Naive thymus-derived CD4-positive, alpha-beta T cell (primary cell): ENCODE data around the gene EVI5. TPM values are rescaled to one million over a fixed set of nuclear protein-coding genes. Genes with fewer than 3 reads are reported as not detected.

ENCODE experiments used
- ATAC-seq: fragments of 150-1000 bp; cut with Tn5 transposase; 2 replicates; pipeline ENCODE4 v1.10.0; 2021; ENCODE audit warnings: mild to moderate bottlenecking, moderate library complexity
- CTCF ChIA-PET: fragments of 350-600 bp; sonication (Branson Sonifier 250); formaldehyde crosslinking; loops from one replicate; lab custom pipeline; 2021; ENCODE audit warnings: antibody characterized with exemption; lab: Charles Lee
- POLR2A ChIA-PET: fragments of 350-600 bp; sonication (Branson Sonifier 250); formaldehyde crosslinking; loops from one replicate; lab custom pipeline; 2021; ENCODE audit warnings: antibody characterized with exemption, inconsistent platforms; lab: Charles Lee
- DNase-seq, 9 donors: peaks; one replicate each; pipeline versions ENCODE4 v3.0.0 to v3.0.0-alpha.2; 2020 to 2022; ENCODE audit warnings: mixed read lengths in 1 of 9
- H3K27ac ChIP-seq: one replicate; pipeline ENCODE4 v1.7.0; 2013; ENCODE audit warnings: mild to moderate bottlenecking, low read depth, low read length, moderate library complexity
- H3K27me3 ChIP-seq, 2 donors: one replicate each; pipeline ENCODE4 v1.7.0; 2013; ENCODE audit warnings: low read length in 2 of 2, mild to moderate bottlenecking in 2 of 2, moderate library complexity in 2 of 2; ENCODE audit not compliant: control insufficient read depth in 2 of 2, insufficient read depth in 2 of 2
- H3K36me3 ChIP-seq, 3 experiments: 1 replicate in 2 of 3; 2 replicates in 1 of 3; pipeline ENCODE4 v1.7.0; 2013; ENCODE audit warnings: low read length in 3 of 3, mild to moderate bottlenecking in 3 of 3, moderate library complexity in 1 of 3; ENCODE audit not compliant: insufficient read depth in 3 of 3, control insufficient read depth in 2 of 3
- H3K4me1 ChIP-seq, 2 donors: one replicate each; pipeline ENCODE4 v1.7.0; 2013; ENCODE audit warnings: low read length in 2 of 2, mild to moderate bottlenecking in 2 of 2, moderate library complexity in 1 of 2; ENCODE audit not compliant: control insufficient read depth in 2 of 2, insufficient read depth in 2 of 2
- H3K4me3 ChIP-seq: 2 replicates; pipeline ENCODE4 v1.7.0; 2013; ENCODE audit warnings: mild to moderate bottlenecking, low read length
- H3K9me3 ChIP-seq, 3 experiments: 1 replicate in 2 of 3; 2 replicates in 1 of 3; pipeline ENCODE4 v1.7.0; 2013; ENCODE audit warnings: low read length in 3 of 3; ENCODE audit not compliant: control insufficient read depth in 2 of 3
- H3K27ac Mint-ChIP-seq, 9 donors: one replicate each; pipeline ENCODE4 v1.8.0; 2020 to 2022; ENCODE audit warnings: mixed read lengths in 9 of 9, mild to moderate bottlenecking in 8 of 9, moderate library complexity in 5 of 9, inconsistent platforms in 2 of 9
- H3K27me3 Mint-ChIP-seq, 5 donors: one replicate each; pipeline ENCODE4 v1.8.0; 2021 to 2022; ENCODE audit warnings: mixed read lengths in 5 of 5, mild to moderate bottlenecking in 1 of 5
- H3K36me3 Mint-ChIP-seq, 5 donors: one replicate each; pipeline ENCODE4 v1.8.0; 2020 to 2022; ENCODE audit warnings: mixed read lengths in 5 of 5, mild to moderate bottlenecking in 3 of 5, inconsistent platforms in 1 of 5
- H3K4me1 Mint-ChIP-seq, 7 donors: one replicate each; pipeline ENCODE4 v1.8.0; 2020 to 2022; ENCODE audit warnings: mixed read lengths in 7 of 7, mild to moderate bottlenecking in 3 of 7, inconsistent platforms in 1 of 7
- H3K4me3 Mint-ChIP-seq, 10 donors: one replicate each; pipeline ENCODE4 v1.8.0; 2020 to 2022; ENCODE audit warnings: mild to moderate bottlenecking in 10 of 10, mixed read lengths in 10 of 10, moderate library complexity in 6 of 10, inconsistent platforms in 2 of 10
- H3K9me3 Mint-ChIP-seq, 11 donors: one replicate each; pipeline ENCODE4 v1.8.0; 2020 to 2022; ENCODE audit warnings: mixed read lengths in 11 of 11, mild to moderate bottlenecking in 4 of 11, inconsistent platforms in 1 of 11, moderate library complexity in 1 of 11
- intact Hi-C, 2 donors: fragments of 100-400 bp; cut with micrococcal nuclease; formaldehyde crosslinking; loops; one replicate each; pipeline ENCODE4 v1.15.1; 2023
- polyA plus RNA-seq, 2 donors: library from polyadenylated mRNA; unstranded; fragments of 300-500 nt; fragmentation: Illumina TruSeq; gene quantifications; one replicate each; pipeline ENCODE4 v1.2.3, GENCODE V29; 2021
- total RNA-seq, 6 experiments: library from RNA in 5 of 6; stranded (reverse) in 5 of 6; gene quantifications; 1 replicate in 5 of 6; 2 replicates in 1 of 6; pipeline ENCODE4 v1.2.3 and lab custom pipeline; 2021 to 2026

Gene EVI5
- total and polyA plus RNA-seq, 7 experiments from 2014 or later = 0.20 to 12.3 (median 1.7) TPM

DNA sequence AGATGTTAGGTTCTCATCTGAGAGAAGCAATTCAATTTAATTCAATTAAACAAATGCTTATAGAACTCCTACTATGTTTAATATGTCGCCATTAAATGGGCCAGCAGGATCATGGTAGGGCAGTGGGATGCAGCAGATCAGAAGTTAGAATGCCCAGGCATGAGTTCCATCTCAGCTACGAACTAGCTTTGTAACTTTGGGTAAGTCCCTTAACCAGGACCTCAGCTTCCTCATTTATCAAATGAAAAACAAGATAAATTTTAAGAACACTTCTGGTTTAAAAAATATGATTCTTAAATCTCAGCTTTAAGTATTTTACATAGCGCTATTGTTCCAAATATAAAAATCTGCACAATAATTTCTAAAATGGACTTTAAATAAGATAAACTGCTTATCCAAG is 230.7 kb downstream of the EVI5 start:
- H3K27me3 ChIP-seq = no peaks in the 10 kb centered on the region
- Mint-ChIP-seq H3K27ac (peak overlapping the region in 2 of 9 donors; percentile 9 to 44), H3K9me3 (peaks cover 0 to 8% (median 0%) of the 10 kb centered on the region in 11 donors), H3K4me3 (no peak overlapping the region), H3K4me1 (peaks cover 6 to 44% (median 23%) of the 10 kb centered on the region in 7 donors), H3K27me3 (no peaks in the 10 kb centered on the region), H3K36me3 (peaks cover 0 to 17% (median 0%) of the 10 kb centered on the region in 5 donors)
- no peaks in the 10 kb centered on the region for H3K4me1 ChIP-seq
- no peaks in the 10 kb centered on the region for H3K9me3 ChIP-seq
- POLR2A ChIA-PET = interaction anchor here (0.5 to 1.4 kb wide), 3 partner anchors 16 to 1007 kb away, joined by 3 to 5 read pairs (median 4); no protein-coding TSS in a partner anchor
- intact Hi-C loops = no loop called here
- H3K27ac ChIP-seq = no peak overlapping the region
- H3K36me3 ChIP-seq = no peaks in the 10 kb centered on the region
- DNase-seq (no peak), ATAC-seq (no peak)
- CTCF ChIA-PET = interaction anchor here (0.7 kb wide), 1 partner anchor 233 kb away, joined by 3 read pairs; no protein-coding TSS in a partner anchor
- no peak overlapping the region for H3K4me3 ChIP-seq

DNA sequence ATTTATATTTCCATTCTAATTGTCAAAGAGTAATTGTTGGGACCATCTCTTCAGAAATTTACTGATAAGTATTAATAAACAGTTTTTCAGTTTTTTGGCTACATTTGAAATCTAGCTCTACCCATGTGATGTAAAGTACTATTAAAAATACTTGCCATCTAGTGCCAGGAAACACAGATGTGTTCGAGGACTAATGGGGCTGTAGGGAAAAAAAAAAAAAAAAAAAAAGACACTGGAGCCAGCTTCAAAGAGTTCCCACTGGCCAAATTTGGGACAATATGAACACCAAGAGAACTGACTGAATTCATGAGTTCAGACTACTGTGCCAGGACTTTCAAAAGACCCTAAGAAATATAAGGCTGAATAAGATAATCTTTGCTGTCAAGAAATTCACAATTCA is 233.0 kb downstream of the EVI5 start:
- peaks cover 0 to 22% (median 0%) of the 10 kb centered on the region in 5 donors for H3K36me3 Mint-ChIP-seq
- no peak overlapping the region for H3K4me3 Mint-ChIP-seq
- CTCF ChIA-PET = interaction anchor here (0.6 to 0.7 kb wide), 2 partner anchors 72 to 188 kb away, joined by 3 read pairs; no protein-coding TSS in a partner anchor
- peaks cover 0 to 11% (median 2%) of the 10 kb centered on the region in 11 donors for H3K9me3 Mint-ChIP-seq
- no peaks in the 10 kb centered on the region for H3K36me3 ChIP-seq
- H3K27ac ChIP-seq = no peak overlapping the region
- intact Hi-C loops = no loop called here
- H3K9me3 ChIP-seq = no peaks in the 10 kb centered on the region
- POLR2A ChIA-PET = interaction anchor here (0.6 to 0.8 kb wide), 3 partner anchors 19 to 970 kb away, joined by 3 to 6 read pairs (median 5); no protein-coding TSS in a partner anchor
- H3K4me1 ChIP-seq = no peaks in the 10 kb centered on the region
- H3K4me3 ChIP-seq = no peak overlapping the region
- H3K27me3 ChIP-seq = no peaks in the 10 kb centered on the region
- DNase-seq (no peak), ATAC-seq (no peak)
- peaks cover 0 to 41% (median 19%) of the 10 kb centered on the region in 7 donors for H3K4me1 Mint-ChIP-seq
- peak overlapping the region in 1 of 9 donors; percentile 14 for H3K27ac Mint-ChIP-seq
- no peaks in the 10 kb centered on the region for H3K27me3 Mint-ChIP-seq

DNA sequence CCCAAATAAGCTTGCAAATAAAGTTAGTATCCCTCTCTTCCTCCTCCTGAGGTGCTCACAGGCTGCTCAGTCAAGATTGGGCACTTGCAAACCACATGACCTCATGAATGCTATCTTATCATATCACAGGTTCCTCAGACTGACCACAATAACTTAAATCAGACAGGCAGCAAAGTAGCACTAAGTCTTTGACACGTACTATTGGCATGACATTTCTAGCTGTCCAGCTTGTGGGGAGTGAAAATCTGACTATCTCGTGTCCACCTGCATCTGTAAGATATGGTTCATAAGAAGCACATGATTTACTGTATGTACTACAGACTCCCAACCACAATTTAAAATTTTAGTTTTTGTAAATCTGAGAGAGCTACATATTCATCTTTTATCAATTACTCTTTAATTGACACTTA is 240.1 kb downstream of the EVI5 start:
- CTCF ChIA-PET = interaction anchor here (1.9 kb wide), 1 partner anchor 12 kb away, joined by 3 read pairs; no protein-coding TSS in a partner anchor
- Mint-ChIP-seq H3K4me1 (peaks cover 6 to 53% (median 20%) of the 10 kb centered on the region in 7 donors), H3K27me3 (no peaks in the 10 kb centered on the region), H3K27ac (peak overlapping the region in 2 of 9 donors; percentile 31 to 47), H3K36me3 (peaks cover 0 to 39% (median 0%) of the 10 kb centered on the region in 5 donors), H3K9me3 (peaks cover 0 to 14% (median 2%) of the 10 kb centered on the region in 11 donors), H3K4me3 (peak overlapping the region in 2 of 10 donors; percentile 48 to 49)
- no peaks in the 10 kb centered on the region for H3K4me1 ChIP-seq
- DNase-seq (no peak), ATAC-seq (peak; percentile 49)
- H3K36me3 ChIP-seq = no peaks in the 10 kb centered on the region
- H3K27me3 ChIP-seq = no peaks in the 10 kb centered on the region
- H3K4me3 ChIP-seq = no peak overlapping the region
- no peaks in the 10 kb centered on the region for H3K9me3 ChIP-seq
- POLR2A ChIA-PET = no interaction called here
- H3K27ac ChIP-seq = no peak overlapping the region
- intact Hi-C loops = loop anchor here in 1 of 2 donors (2.0 kb wide), 1 partner anchor 18 kb away; no protein-coding TSS in a partner anchor

DNA sequence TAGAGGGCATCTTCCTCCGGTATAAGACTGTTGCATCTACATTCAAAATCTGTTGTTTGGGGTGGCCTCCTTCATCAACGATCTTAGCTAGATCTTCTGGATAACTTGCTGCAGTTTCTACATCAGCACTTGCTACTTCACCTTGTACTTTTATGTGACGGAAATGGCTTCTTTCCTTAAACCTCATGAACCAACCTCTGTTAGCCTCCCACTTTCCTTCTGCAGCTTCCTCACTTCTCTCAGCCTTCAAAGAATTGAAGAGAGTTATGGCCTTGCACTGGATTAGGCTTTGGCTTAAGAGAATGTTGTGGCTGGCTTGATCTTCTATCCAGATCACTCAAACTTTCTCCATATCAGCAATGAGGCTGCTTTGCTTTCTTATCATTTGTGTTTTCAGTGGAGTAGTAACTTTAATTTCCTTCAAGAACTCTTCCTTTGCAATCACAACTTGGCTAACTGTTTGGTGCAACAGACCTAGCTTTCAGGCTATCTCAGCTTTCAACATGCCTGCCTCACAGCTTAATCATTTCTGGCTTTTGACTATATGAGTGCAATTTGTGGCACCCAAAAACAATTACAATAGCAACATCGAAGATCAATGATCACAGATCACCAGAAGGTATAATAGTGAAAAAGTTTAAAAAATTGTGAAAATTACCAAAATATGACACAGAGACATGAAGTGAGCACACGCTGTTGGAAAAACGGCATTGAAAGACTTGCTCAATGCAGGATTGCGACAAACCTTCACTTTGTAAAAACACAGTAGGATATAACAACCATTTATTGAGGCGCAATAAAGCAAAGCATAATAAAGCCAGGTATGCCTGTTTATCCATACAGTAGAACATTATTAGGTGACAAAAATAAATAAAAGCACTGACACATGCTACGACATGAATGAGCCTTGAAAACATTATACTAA is 241.5 kb downstream of the EVI5 start:
- peaks cover 0 to 8% (median 0%) of the 10 kb centered on the region in 11 donors for H3K9me3 Mint-ChIP-seq
- POLR2A ChIA-PET = no interaction called here

DNA sequence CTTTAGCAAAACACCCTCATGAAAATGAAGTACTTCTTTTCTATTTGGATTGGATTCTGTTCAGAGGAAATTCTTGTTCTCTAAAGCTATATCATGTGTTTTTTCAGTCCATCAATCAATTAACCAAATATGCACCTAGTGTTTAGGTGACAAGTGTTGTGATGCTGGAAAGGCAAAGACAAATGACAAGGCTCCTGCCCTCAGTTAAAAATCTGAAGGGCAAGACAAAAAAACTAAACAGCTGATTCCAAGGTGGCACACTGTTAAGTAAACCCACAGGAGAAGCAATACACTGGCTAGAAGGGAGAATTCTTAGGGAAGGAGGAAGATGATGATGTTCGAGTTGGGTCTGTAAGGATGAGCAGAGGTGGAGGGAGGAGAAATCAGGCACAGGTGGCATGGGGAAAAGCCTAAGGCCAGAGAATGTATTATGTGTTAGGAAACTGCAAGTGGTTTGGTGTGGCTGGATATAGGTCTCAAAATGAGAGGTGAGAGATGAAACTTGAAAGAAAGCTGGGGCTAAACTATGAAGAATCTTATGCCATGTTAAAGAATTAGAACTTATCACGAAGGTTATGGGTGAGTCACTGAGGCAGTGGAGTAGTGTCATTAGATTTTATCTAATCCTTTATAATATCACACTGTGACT is 246.4 kb downstream of the EVI5 start:
- Mint-ChIP-seq H3K4me3 (peak overlapping the region; percentile 21 to 86 (median 72)), H3K36me3 (peaks cover 0 to 39% (median 0%) of the 10 kb centered on the region in 5 donors), H3K9me3 (peaks cover 0 to 11% (median 2%) of the 10 kb centered on the region in 11 donors), H3K4me1 (peaks cover 16 to 79% (median 72%) of the 10 kb centered on the region in 7 donors), H3K27ac (peak overlapping the region; percentile 76 to 97 (median 89)), H3K27me3 (no peaks in the 10 kb centered on the region)
- ATAC-seq = no peak
- ChIA-PET CTCF (interaction anchor here (0.6 to 1.2 kb wide), 4 partner anchors 17 to 223 kb away, joined by 3 to 9 read pairs (median 4); no protein-coding TSS in a partner anchor), POLR2A (interaction anchor here (0.6 to 5.6 kb wide), 7 partner anchors 16 to 135 kb away, joined by 3 to 89 read pairs (median 5); partner anchors contain the start of gene GFI1)
- no peaks in the 10 kb centered on the region for H3K36me3 ChIP-seq
- DNase-seq = peak in 1 of 9 donors; percentile 38
- no peaks in the 10 kb centered on the region for H3K9me3 ChIP-seq
- intact Hi-C loops = loop anchor here in 1 of 2 donors (1.0 kb wide), 5 partner anchors 34 to 222 kb away; no protein-coding TSS in a partner anchor
- H3K4me1 ChIP-seq = peaks cover 24 to 25% of the 10 kb centered on the region in 2 donors
- H3K27ac ChIP-seq = peak overlapping the region; percentile 68
- peak overlapping the region; percentile 5 for H3K4me3 ChIP-seq
- H3K27me3 ChIP-seq = no peaks in the 10 kb centered on the region

More for the DNA sequence above, 241.5 kb downstream of the EVI5 start:
- H3K4me1 ChIP-seq = peaks cover 6 to 7% of the 10 kb centered on the region in 2 donors
- no peaks in the 10 kb centered on the region for H3K27me3 ChIP-seq
- no peak overlapping the region for H3K4me3 ChIP-seq
- intact Hi-C loops = loop anchor here in 1 of 2 donors (2.0 kb wide), 1 partner anchor 19 kb away; no protein-coding TSS in a partner anchor
- peak overlapping the region in 1 of 10 donors; percentile 65 for H3K4me3 Mint-ChIP-seq
- no peaks in the 10 kb centered on the region for H3K36me3 ChIP-seq
- H3K27ac Mint-ChIP-seq = peak overlapping the region in 6 of 9 donors; percentile 17 to 73 (median 48)
- H3K27ac ChIP-seq = no peak overlapping the region
- DNase-seq (no peak), ATAC-seq (no peak)
- H3K4me1 Mint-ChIP-seq = peaks cover 10 to 59% (median 30%) of the 10 kb centered on the region in 7 donors
- no peaks in the 10 kb centered on the region for H3K27me3 Mint-ChIP-seq
- H3K9me3 ChIP-seq = no peaks in the 10 kb centered on the region
- CTCF ChIA-PET = interaction anchor here (1.5 to 1.9 kb wide), 2 partner anchors 13 to 58 kb away, joined by 3 read pairs; no protein-coding TSS in a partner anchor
- peaks cover 0 to 34% (median 0%) of the 10 kb centered on the region in 5 donors for H3K36me3 Mint-ChIP-seq
